ENCODE results near the gene TIMM17A. TPM values are rescaled to one million over a fixed set of nuclear protein-coding genes. Genes with fewer than 3 reads are reported as not detected.

The TIMM17A gene
- total RNA-seq, 1 experiment from 2014 or later, result 157 TPM

GRCh38 chr1:201968202-201968925 lies 13.1 kb downstream of the TIMM17A start:
- H3K36me3 Mint-ChIP-seq (ENCODE audit: insufficient read depth, unreplicated experiment), result peaks cover 92% of the 10 kb centered on the region
- ChIA-PET POLR2A (interaction anchor here (0.6 to 8.2 kb wide), 7 partner anchors 8 to 506 kb away, joined by 3 to 87 read pairs (median 3); partner anchors contain the start of gene TIMM17A), CTCF (interaction anchor here (0.6 to 28.5 kb wide), 11 partner anchors 10 to 138 kb away, joined by 3 to 882 read pairs (median 5); partner anchors contain the start of genes RNPEP and SHISA4)
- H3K4me1 Mint-ChIP-seq (ENCODE audit: insufficient read depth, unreplicated experiment), result peaks cover 19% of the 10 kb centered on the region
- H3K27me3 Mint-ChIP-seq (ENCODE audit: insufficient read depth, unreplicated experiment), result no peaks in the 10 kb centered on the region
- H3K4me3 Mint-ChIP-seq (ENCODE audit: unreplicated experiment), result no peak overlapping the region
- H3K27ac Mint-ChIP-seq (ENCODE audit: low read depth, unreplicated experiment), result peak overlapping the region; percentile 58
- no TSS peak for BruUV-seq (replicated peaks)
- no peak for TF ChIP-seq CTCF (IDR thresholded peaks at IDR 0.05; ENCODE audit: unreplicated experiment)
- DNase-seq (ENCODE audit: unreplicated experiment), result no peak
- intact Hi-C loops (cut with micrococcal nuclease), result no loop called here
- H3K9me3 Mint-ChIP-seq (ENCODE audit: unreplicated experiment), result no peaks in the 10 kb centered on the region

- intact Hi-C loops (cut with micrococcal nuclease), result no loop called here
- TF ChIP-seq CTCF (IDR thresholded peaks at IDR 0.05; ENCODE audit: unreplicated experiment), result no peak
- ChIA-PET CTCF (interaction anchor here (0.6 to 28.5 kb wide), 10 partner anchors 11 to 762 kb away, joined by 3 to 882 read pairs (median 21); partner anchors contain the start of genes RNPEP and SHISA4), POLR2A (interaction anchor here (0.5 to 6.7 kb wide), 8 partner anchors 15 to 92 kb away, joined by 3 to 77 read pairs (median 10); partner anchors contain the start of genes SHISA4 and TIMM17A)
- no peak overlapping the region for H3K4me3 Mint-ChIP-seq (ENCODE audit: unreplicated experiment)
- peaks cover 70% of the 10 kb centered on the region for H3K36me3 Mint-ChIP-seq (ENCODE audit: insufficient read depth, unreplicated experiment)
- peaks cover 15% of the 10 kb centered on the region for H3K4me1 Mint-ChIP-seq (ENCODE audit: insufficient read depth, unreplicated experiment)
- H3K27me3 Mint-ChIP-seq (ENCODE audit: insufficient read depth, unreplicated experiment), result peaks cover 8% of the 10 kb centered on the region
- H3K9me3 Mint-ChIP-seq (ENCODE audit: unreplicated experiment), result no peaks in the 10 kb centered on the region
- no peak overlapping the region for H3K27ac Mint-ChIP-seq (ENCODE audit: low read depth, unreplicated experiment)
- DNase-seq (ENCODE audit: unreplicated experiment), result no peak
- no TSS peak for BruUV-seq (replicated peaks)
Observed at GRCh38 chr1:201970334-201971159, 15.2 kb downstream of the TIMM17A start.

GRCh38 chr1:201982082-201982622 lies 26.8 kb downstream of the TIMM17A start:
- H3K4me3 Mint-ChIP-seq (ENCODE audit: unreplicated experiment), result peak overlapping the region; percentile 90
- no TSS peak for BruUV-seq (replicated peaks)
- CTCF ChIA-PET, result interaction anchor here (0.5 to 7.1 kb wide), 19 partner anchors 10 to 589 kb away, joined by 3 to 71 read pairs (median 5); no protein-coding TSS in a partner anchor

More at GRCh38 chr1:201982082-201982622, 26.8 kb downstream of the TIMM17A start:
- POLR2A ChIA-PET, result interaction anchor here (0.5 to 6.9 kb wide), 24 partner anchors 9 to 513 kb away, joined by 3 to 72 read pairs (median 6); partner anchors contain the start of genes ARL8A, PHLDA3, SHISA4 and TIMM17A
- Mint-ChIP-seq H3K36me3 (ENCODE audit: insufficient read depth, unreplicated experiment) (peaks cover 16% of the 10 kb centered on the region), H3K4me1 (ENCODE audit: insufficient read depth, unreplicated experiment) (peaks cover 22% of the 10 kb centered on the region), H3K27me3 (ENCODE audit: insufficient read depth, unreplicated experiment) (no peaks in the 10 kb centered on the region), H3K27ac (ENCODE audit: low read depth, unreplicated experiment) (peak overlapping the region; percentile 46), H3K9me3 (ENCODE audit: unreplicated experiment) (no peaks in the 10 kb centered on the region)
- DNase-seq (ENCODE audit: unreplicated experiment), result peak; percentile 75
- intact Hi-C loops (cut with micrococcal nuclease), result no loop called here
- TF ChIP-seq CTCF (IDR thresholded peaks at IDR 0.05; ENCODE audit: unreplicated experiment), result no peak
